Type B pancreatic cell (in vitro differentiated cells): ENCODE data around the gene DAB2IP. TPM values are rescaled to one million over a fixed set of nuclear protein-coding genes. Genes with fewer than 3 reads are reported as not detected.
A peak's percentile ranks its signal among the peaks of the same experiment; 100 is the strongest.

Source experiments
- DNase-seq: peaks from one replicate; pipeline ENCODE4 v3.0.0; 2021; ENCODE audit warnings: mixed read lengths; ENCODE audit not compliant: unreplicated experiment; ENCODE audit errors: extremely low spot score
- H3K27ac Mint-ChIP-seq: 2 replicates; pipeline ENCODE4 v1.8.0; 2021; ENCODE audit warnings: mild to moderate bottlenecking, mixed read lengths
- H3K27me3 Mint-ChIP-seq: 2 replicates; pipeline ENCODE4 v1.8.0; 2021; ENCODE audit warnings: mixed read lengths
- H3K36me3 Mint-ChIP-seq: 2 replicates; pipeline ENCODE4 v1.8.0; 2021; ENCODE audit warnings: mixed read lengths
- H3K4me1 Mint-ChIP-seq: one replicate; pipeline ENCODE4 v1.8.0; 2021; ENCODE audit warnings: mixed read lengths; ENCODE audit not compliant: unreplicated experiment
- H3K4me3 Mint-ChIP-seq: 2 replicates; pipeline ENCODE4 v1.8.0; 2021; ENCODE audit warnings: mild to moderate bottlenecking, mixed read lengths
- H3K9me3 Mint-ChIP-seq: 2 replicates; pipeline ENCODE4 v1.8.0; 2021; ENCODE audit warnings: mixed read lengths
- CTCF ChIP-seq: fragments of 200-600 bp; sonication (generic); conservative IDR thresholded peaks from 2 replicates; pipeline ENCODE4 v1.5.0; 2021; ENCODE audit warnings: antibody characterized with exemption, mild to moderate bottlenecking
- total RNA-seq: library from RNA; stranded (reverse); gene quantifications from 2 replicates; pipeline ENCODE4 v1.2.1, GENCODE V29; 2021; ENCODE audit warnings: low replicate concordance

Gene DAB2IP
- total RNA-seq, 1 donor from 2014 or later, result 57.2 TPM

- H3K27me3 Mint-ChIP-seq, result peaks cover 13% of the 10 kb centered on the region
- peak overlapping the region; percentile 29 for H3K4me3 Mint-ChIP-seq
- H3K9me3 Mint-ChIP-seq, result no peaks in the 10 kb centered on the region
- DNase-seq, result no peak
- no peak for TF ChIP-seq CTCF
- peaks cover 57% of the 10 kb centered on the region for H3K4me1 Mint-ChIP-seq
- no peaks in the 10 kb centered on the region for H3K36me3 Mint-ChIP-seq
- H3K27ac Mint-ChIP-seq, result peak overlapping the region; percentile 86
Observed at GRCh38 chr9:121734465-121734864, 83.0 kb downstream of the DAB2IP start.

- peak overlapping the region; percentile 86 for H3K27ac Mint-ChIP-seq
- H3K4me1 Mint-ChIP-seq, result peaks cover 61% of the 10 kb centered on the region
- no peaks in the 10 kb centered on the region for H3K36me3 Mint-ChIP-seq
- TF ChIP-seq CTCF, result peak; percentile 54
- H3K4me3 Mint-ChIP-seq, result peak overlapping the region; percentile 81
- H3K27me3 Mint-ChIP-seq, result peaks cover 13% of the 10 kb centered on the region
- no peak for DNase-seq
- no peaks in the 10 kb centered on the region for H3K9me3 Mint-ChIP-seq
Observed at GRCh38 chr9:121735065-121735792, 83.8 kb downstream of the DAB2IP start.

GRCh38 chr9:121735793-121736770, 84.6 kb downstream of the DAB2IP start:
- Mint-ChIP-seq H3K9me3 (no peaks in the 10 kb centered on the region), H3K4me3 (peak overlapping the region; percentile 81), H3K4me1 (peaks cover 70% of the 10 kb centered on the region), H3K27ac (peak overlapping the region; percentile 86), H3K27me3 (peaks cover 13% of the 10 kb centered on the region), H3K36me3 (no peaks in the 10 kb centered on the region)
- no peak for TF ChIP-seq CTCF
- DNase-seq, result no peak

GRCh38 chr9:121736934-121737462, 85.6 kb downstream of the DAB2IP start:
- no peak for DNase-seq
- Mint-ChIP-seq H3K27me3 (peaks cover 13% of the 10 kb centered on the region), H3K27ac (peak overlapping the region; percentile 76), H3K9me3 (no peaks in the 10 kb centered on the region), H3K4me1 (peaks cover 74% of the 10 kb centered on the region), H3K4me3 (peak overlapping the region; percentile 81), H3K36me3 (no peaks in the 10 kb centered on the region)
- TF ChIP-seq CTCF, result no peak

GRCh38 chr9:121737481-121737931, 86.1 kb downstream of the DAB2IP start:
- Mint-ChIP-seq H3K9me3 (no peaks in the 10 kb centered on the region), H3K27me3 (peaks cover 13% of the 10 kb centered on the region), H3K4me3 (no peak overlapping the region), H3K27ac (peak overlapping the region; percentile 76), H3K36me3 (no peaks in the 10 kb centered on the region), H3K4me1 (peaks cover 70% of the 10 kb centered on the region)
- no peak for TF ChIP-seq CTCF
- no peak for DNase-seq
